Activated CD8-positive, alpha-beta T cell treated with anti-CD3 and anti-CD28 coated beads, Interleukin-2, amount 10 ng/mL, durations not matched to agents 7 days and 5 days (primary cell): ENCODE measurements around the gene PFKL. TPM values are rescaled to one million over a fixed set of nuclear protein-coding genes. Genes with fewer than 3 reads are reported as not detected.
A peak's percentile ranks its signal among the peaks of the same experiment; 100 is the strongest.
"Not testable (repeated sequence)": the region's sequence is repeated elsewhere in the genome, so short reads cannot be mapped to it uniquely, and the experiment has no call there.

Source experiments
- ATAC-seq: fragments of 150-1000 bp; cut with Tn5 transposase; one replicate; pipeline ENCODE4 v1.10.0; 2021; ENCODE audit warnings: moderate library complexity
- CTCF ChIA-PET: fragments of 350-600 bp; sonication (Branson Sonifier 250); formaldehyde crosslinking; loops from one replicate; lab custom pipeline; 2021; ENCODE audit warnings: antibody characterized with exemption; lab: Charles Lee
- POLR2A ChIA-PET: fragments of 350-600 bp; sonication (Branson Sonifier 250); formaldehyde crosslinking; loops from one replicate; lab custom pipeline; 2021; ENCODE audit warnings: antibody characterized with exemption; lab: Charles Lee
- DNase-seq: peaks from one replicate; pipeline ENCODE4 v3.0.0-alpha.2; 2020
- H3K27ac Mint-ChIP-seq: one replicate; pipeline ENCODE4 v1.8.0; 2021; ENCODE audit warnings: mild to moderate bottlenecking, mixed read lengths
- H3K27me3 Mint-ChIP-seq: one replicate; pipeline ENCODE4 v1.8.0; 2021; ENCODE audit warnings: low read depth, mixed read lengths
- H3K36me3 Mint-ChIP-seq: one replicate; pipeline ENCODE4 v1.8.0; 2021; ENCODE audit warnings: low read depth, mixed read lengths
- H3K4me1 Mint-ChIP-seq: one replicate; pipeline ENCODE4 v1.8.0; 2021; ENCODE audit warnings: low read depth, mixed read lengths
- H3K4me3 Mint-ChIP-seq: one replicate; pipeline ENCODE4 v1.8.0; 2021; ENCODE audit warnings: mild to moderate bottlenecking, mixed read lengths
- H3K9me3 Mint-ChIP-seq: one replicate; pipeline ENCODE4 v1.8.0; 2022; ENCODE audit warnings: mixed read lengths; ENCODE audit not compliant: insufficient read depth
- total RNA-seq, 2 experiments: library from RNA; stranded (reverse); gene quantifications; one replicate each; pipeline ENCODE4 v1.2.3, GENCODE V29; 2021

PFKL gene
- total RNA-seq, 2 experiments from 2014 or later = 191 to 199 TPM

DNA sequence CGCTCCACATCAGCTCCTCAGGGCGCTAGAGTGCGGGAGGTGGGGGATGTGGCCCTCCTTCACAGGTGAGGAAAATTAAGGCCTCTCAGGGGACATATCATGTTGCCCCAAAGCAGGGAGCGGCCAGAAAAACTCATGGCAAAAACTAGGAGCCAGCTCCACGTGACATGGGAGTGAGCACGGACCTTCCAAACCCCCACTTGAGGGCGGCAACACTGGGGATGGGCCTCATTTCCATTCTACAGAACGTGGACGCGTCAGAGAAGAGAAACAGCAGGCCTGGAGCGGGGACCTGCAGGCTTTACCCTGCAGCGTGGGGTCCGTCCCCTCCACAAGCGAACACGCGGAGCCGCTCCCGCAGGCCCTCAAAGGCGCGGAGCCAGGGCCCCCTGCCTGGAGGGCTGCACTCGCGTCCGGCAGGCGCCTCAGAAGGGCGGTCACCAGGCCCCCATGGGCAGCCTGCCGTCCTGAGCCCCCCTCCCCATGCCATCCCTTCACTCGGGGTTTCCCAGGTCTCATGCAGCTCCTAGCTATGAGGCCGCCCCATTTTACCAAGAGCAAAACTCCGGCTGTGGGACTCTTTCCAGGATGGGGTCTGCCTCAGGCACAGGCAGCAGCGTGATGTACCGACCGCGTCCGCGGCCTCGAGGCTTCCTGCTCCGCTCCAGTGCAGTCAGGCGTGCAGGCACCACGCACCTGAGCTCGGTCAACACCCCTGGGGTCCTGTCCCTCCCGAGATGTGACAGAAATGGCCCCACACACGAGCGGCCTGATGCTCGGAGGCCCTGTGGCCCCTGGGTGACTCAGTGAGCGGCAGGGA is 33.9 kb downstream of the PFKL start:
- H3K27ac Mint-ChIP-seq = no peak overlapping the region

DNA sequence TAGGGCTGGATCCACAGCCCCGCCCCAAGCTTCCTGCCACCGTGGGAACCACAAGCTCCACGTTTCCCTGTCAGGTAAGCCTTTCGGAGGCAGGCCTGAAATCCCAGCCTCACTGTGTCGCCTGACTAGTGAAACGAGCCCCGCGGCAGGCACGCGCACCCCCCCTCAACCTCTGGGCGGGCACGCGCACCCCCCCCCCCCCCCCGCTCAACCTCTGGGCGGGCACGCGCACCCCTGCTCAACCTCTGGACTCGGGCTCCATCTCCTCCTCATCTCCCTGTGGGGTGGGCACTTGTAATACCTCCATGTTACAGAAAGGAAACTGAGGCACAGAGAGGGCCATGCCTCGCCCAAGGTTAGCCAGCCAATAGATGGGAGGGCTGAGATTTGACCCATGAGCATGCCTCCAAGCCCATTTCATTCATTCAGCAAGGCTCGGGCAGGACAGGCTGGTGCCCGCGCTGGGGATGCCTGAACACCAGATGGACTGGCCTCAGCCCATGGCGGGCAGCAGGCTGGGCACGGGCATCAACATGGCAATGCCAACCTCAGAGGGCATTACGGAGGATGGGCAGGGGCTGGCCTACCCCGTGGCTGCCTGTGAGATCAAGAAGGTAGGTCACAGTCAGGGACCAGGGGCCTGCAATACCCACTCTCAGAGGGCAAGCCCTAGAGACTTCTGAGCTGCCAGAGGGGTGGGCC is 34.6 kb downstream of the PFKL start:
- ChIA-PET CTCF (interaction anchor here (0.7 kb wide), 1 partner anchor 139 kb away, joined by 4 read pairs; no protein-coding TSS in a partner anchor), POLR2A (interaction anchor here (0.7 kb wide), 1 partner anchor 127 kb away, joined by 3 read pairs; no protein-coding TSS in a partner anchor)
- Mint-ChIP-seq H3K9me3 (no peaks in the 10 kb centered on the region), H3K4me3 (no peak overlapping the region), H3K36me3 (peaks cover 9% of the 10 kb centered on the region), H3K27ac (no peak overlapping the region), H3K27me3 (no peaks in the 10 kb centered on the region), H3K4me1 (peaks cover 8% of the 10 kb centered on the region)
- DNase-seq (no peak), ATAC-seq (no peak)

More for the DNA sequence above, 33.9 kb downstream of the PFKL start:
- DNase-seq (no peak), ATAC-seq (no peak)
- ChIA-PET POLR2A (no interaction called here), CTCF (interaction anchor here (0.7 to 0.9 kb wide), 2 partner anchors 18 to 140 kb away, joined by 3 to 4 read pairs; no protein-coding TSS in a partner anchor)
- peaks cover 6% of the 10 kb centered on the region for H3K4me1 Mint-ChIP-seq
- peaks cover 9% of the 10 kb centered on the region for H3K36me3 Mint-ChIP-seq
- no peaks in the 10 kb centered on the region for H3K27me3 Mint-ChIP-seq
- H3K4me3 Mint-ChIP-seq = no peak overlapping the region
- H3K9me3 Mint-ChIP-seq = no peaks in the 10 kb centered on the region

DNA sequence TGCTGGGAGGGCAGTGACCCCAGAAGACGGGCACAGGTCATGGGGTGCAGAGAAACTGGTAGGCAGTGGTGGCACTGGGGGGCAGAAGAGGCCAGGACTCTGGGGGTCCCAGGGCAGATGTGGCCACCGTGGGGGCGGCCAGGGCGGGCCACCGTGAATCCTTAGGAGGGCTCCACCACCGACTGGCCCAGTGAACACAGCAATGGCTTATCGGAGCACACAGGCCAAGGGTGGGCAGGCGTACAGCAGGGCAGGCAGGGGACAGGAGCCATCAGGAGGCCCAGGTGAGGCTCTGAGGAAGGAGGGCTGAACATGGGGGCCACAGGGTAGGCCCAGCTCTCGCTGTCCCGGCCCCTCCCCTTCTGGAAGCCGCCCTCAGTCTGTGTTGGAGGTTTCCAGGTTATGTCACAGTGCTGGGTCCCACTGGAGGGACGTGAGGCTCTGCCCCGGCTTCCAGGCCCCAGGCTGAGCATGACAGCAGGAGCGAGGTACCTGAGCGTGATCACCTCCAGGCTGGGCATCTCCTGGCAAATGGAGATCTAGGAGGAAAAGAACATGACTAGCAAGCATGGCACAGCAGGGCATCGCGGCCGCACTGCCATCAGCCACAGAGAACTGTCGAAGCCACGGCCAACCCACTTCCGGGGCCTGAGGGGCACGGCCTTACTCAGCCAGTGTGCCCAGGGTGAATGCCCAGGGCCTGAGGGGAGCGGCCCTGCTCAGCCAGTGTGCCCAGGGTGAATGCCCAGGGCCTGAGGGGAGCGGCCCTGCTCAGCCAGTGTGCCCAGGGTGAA is 35.6 kb downstream of the PFKL start:
- Mint-ChIP-seq H3K36me3 (peaks cover 9% of the 10 kb centered on the region), H3K27ac (no peak overlapping the region), H3K4me1 (peaks cover 18% of the 10 kb centered on the region), H3K27me3 (no peaks in the 10 kb centered on the region), H3K9me3 (no peaks in the 10 kb centered on the region), H3K4me3 (no peak overlapping the region)
- ATAC-seq (no peak), DNase-seq (no peak)
- POLR2A ChIA-PET = interaction anchor here (0.7 kb wide), 1 partner anchor 126 kb away, joined by 3 read pairs; no protein-coding TSS in a partner anchor
- CTCF ChIA-PET = no interaction called here

DNA sequence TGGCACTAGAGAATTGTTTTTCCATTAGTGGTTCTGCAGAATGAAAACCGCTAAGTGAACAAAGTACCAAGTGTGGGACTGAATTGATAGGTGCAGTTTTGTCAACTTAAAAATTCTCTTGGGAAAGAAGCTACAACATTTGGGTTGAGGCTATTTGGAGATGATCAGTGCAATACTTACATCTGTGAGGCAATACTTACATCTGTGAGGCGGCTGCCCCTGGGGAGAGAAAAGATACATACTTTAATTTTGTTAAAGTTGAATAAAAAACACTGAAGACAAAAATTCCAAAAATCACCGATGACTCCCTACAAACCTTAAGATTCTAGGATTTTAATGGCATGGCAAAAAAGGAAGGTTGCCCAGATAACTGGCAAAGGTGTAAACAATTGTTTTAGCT is 37.6 kb downstream of the PFKL start:
- no peaks in the 10 kb centered on the region for H3K27me3 Mint-ChIP-seq
- ATAC-seq (no peak), DNase-seq (no peak)
- no peaks in the 10 kb centered on the region for H3K9me3 Mint-ChIP-seq
- POLR2A ChIA-PET = interaction anchor here (1.2 kb wide), 1 partner anchor 10 kb away, joined by 5 read pairs; no protein-coding TSS in a partner anchor
- peak overlapping the region; percentile 77 for H3K27ac Mint-ChIP-seq
- peak overlapping the region; percentile 3 for H3K4me3 Mint-ChIP-seq
- CTCF ChIA-PET = interaction anchor here (0.6 kb wide), 1 partner anchor 536 kb away, joined by 3 read pairs; the partner anchor contains the start of gene PTTG1IP
- H3K36me3 Mint-ChIP-seq = peaks cover 6% of the 10 kb centered on the region
- H3K4me1 Mint-ChIP-seq = peaks cover 25% of the 10 kb centered on the region

DNA sequence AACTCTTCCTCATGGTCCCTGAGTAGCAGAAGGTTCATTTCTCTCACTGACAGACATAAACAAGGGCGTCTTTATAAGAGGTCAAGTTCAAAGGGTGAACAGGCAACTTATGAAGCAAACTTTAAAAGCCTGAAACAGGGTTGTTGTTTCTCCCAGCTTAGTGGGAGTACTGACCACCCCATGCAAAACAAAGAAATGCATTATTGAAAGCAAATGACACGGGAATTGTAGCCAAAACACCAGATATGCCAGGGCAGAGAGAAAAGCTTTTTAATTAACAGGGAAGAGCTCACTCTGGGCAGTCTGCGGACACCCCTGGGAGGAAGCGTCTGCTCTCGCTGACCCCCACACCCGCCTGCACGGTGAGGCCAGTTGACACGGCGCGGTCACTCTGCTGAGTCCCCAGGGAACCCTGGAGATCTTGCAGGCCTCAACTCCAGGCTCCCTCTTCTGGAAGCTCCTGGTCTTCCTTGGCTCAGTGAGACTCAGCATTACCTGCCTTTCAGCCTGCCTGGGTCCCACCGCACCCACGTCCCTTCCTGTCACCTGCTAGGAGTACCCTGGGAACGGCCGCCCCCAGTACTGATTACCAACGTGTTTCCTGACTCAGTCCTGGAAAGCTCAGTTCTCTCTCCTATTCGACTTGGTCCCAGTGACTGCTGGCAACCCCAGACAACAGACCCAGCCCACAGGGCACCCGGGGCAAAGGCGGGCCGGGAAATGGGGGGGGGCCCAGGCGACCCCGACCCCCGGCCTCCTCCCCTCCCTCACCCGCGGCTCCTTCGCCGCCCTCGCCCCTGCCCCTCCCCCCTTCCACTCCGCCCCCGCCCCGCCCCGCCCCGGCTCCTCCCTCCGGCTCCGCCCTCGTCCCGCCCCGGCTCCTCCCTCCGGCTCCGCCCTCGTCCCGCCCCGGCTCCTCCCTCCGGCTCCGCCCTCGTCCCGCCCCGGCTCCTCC is 38.4 kb downstream of the PFKL start:
- ATAC-seq = no peak
- Mint-ChIP-seq H3K4me1 (peaks cover 25% of the 10 kb centered on the region), H3K4me3 (peak overlapping the region; percentile 63), H3K27me3 (no peaks in the 10 kb centered on the region), H3K9me3 (no peaks in the 10 kb centered on the region), H3K27ac (peak overlapping the region; percentile 81), H3K36me3 (peaks cover 6% of the 10 kb centered on the region)
- ChIA-PET POLR2A (interaction anchor here (0.6 to 1.2 kb wide), 5 partner anchors 10 to 1960 kb away, joined by 3 to 10 read pairs (median 4); partner anchors contain the start of gene TRPM2), CTCF (interaction anchor here (0.6 to 0.9 kb wide), 2 partner anchors 482 to 535 kb away, joined by 3 read pairs; partner anchors contain the start of gene PTTG1IP)
- peak; percentile 51 for DNase-seq

DNA sequence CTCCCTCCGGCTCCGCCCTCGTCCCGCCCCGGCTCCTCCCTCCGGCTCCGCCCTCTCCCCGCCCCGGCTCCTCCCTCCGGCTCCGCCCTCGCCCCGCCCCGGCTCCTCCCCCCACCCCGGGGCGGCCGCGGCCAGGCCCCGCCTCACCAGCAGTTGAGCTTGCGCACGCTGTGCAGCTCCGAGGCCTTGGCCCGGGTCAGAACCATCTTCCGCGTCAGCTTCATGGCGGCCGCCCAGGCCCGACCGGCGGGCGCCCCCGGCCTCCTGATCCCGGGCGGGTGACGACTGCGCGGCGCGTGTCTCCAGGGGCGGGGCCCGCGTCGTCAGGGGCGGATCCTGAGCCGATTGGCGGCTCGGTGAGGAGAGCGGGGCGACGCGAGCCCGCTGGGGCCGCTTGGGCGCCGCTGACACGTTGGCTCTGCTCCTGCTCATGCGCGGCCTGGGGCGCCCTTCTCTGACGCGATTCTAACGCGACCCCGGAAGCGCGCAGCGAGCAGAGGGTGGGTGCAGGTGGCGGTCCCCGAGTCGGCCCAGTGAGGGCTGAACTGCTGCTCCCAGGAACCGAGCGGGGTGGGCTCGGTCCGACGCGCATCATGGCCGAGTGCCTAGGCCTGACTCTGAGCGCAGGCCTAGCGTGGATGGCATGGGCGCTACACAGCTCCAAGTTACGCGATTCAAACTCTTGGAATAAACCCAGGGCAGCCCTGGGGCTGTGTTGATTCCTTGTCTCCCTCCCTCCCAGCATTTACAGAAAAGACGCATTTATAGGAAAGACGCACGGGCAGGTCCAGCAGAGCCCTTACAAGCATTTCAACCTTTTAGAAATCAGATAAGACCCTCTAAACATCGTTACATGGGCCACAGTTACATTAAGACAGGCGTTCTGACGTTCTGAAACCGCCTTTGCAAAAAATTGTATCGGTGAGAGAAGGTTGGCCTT is 39.4 kb downstream of the PFKL start, which contains the start of gene CFAP410:
TSS of gene CFAP410 (minus strand) at position 420 of the 940 bp plus-strand sequence. CDS start at position 224, 196 bp downstream.
- H3K27me3 Mint-ChIP-seq = no peaks in the 10 kb centered on the region
- POLR2A ChIA-PET = interaction anchor here (0.6 to 1.0 kb wide), 4 partner anchors 14 to 1959 kb away, joined by 3 to 10 read pairs (median 4); partner anchors contain the start of gene TRPM2
- ATAC-seq (peak; percentile 95), DNase-seq (peak; percentile 96)
- peak within 1 kb of the TSS; percentile 80 for H3K4me3 Mint-ChIP-seq
- peaks cover 6% of the 10 kb centered on the region for H3K36me3 Mint-ChIP-seq
- CTCF ChIA-PET = interaction anchor here (0.9 to 2.1 kb wide), 3 partner anchors 12 to 481 kb away, joined by 3 to 7 read pairs (median 5); no protein-coding TSS in a partner anchor
- peaks cover 29% of the 10 kb centered on the region for H3K4me1 Mint-ChIP-seq
- peak within 1 kb of the TSS; percentile 90 for H3K27ac Mint-ChIP-seq
- H3K9me3 Mint-ChIP-seq = no peaks in the 10 kb centered on the region

DNA sequence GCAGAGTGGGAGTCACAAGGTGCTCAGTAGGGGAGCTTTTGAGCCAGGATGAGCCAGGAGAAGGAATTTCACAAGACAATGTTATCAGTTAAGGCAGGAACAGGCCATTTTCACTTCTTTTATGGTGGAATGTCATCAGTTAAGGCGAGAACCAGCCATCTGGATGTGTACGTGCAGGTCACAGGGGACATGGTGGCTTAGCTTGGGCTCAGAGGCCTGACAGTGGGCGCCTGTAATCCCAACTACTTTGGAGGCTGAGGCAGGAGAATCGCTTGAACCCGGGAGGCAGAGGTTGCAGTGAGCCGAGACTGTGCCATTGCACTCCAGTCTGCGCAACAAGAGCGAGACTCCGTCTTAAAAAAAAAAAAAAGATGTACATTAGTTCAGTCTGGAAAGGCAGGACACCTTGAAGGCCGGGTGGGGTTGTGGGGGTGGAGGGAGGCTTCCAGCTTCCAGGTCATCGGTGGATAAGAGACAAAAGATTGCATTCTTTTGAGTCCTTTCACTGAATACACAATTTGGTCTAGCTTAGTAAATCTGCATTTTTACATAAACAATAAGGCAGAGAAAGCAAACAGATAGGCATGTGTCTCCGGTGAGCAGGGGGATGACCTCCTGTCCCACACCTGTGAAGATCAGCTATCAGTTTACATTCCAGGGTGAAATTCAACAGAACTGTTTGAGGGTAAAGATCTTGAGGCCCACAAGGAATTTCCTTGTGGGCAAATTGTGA is 42.0 kb downstream of the PFKL start:
- POLR2A ChIA-PET, ATAC-seq, H3K27me3 Mint-ChIP-seq, DNase-seq, H3K4me3 Mint-ChIP-seq, H3K36me3 Mint-ChIP-seq, H3K9me3 Mint-ChIP-seq, H3K27ac Mint-ChIP-seq: not testable (repeated sequence)
- CTCF ChIA-PET = interaction anchor here (1.1 to 2.1 kb wide), 4 partner anchors 11 to 451 kb away, joined by 3 to 7 read pairs (median 5); partner anchors contain the start of gene TRPM2
- peaks cover 31% of the 10 kb centered on the region for H3K4me1 Mint-ChIP-seq

DNA sequence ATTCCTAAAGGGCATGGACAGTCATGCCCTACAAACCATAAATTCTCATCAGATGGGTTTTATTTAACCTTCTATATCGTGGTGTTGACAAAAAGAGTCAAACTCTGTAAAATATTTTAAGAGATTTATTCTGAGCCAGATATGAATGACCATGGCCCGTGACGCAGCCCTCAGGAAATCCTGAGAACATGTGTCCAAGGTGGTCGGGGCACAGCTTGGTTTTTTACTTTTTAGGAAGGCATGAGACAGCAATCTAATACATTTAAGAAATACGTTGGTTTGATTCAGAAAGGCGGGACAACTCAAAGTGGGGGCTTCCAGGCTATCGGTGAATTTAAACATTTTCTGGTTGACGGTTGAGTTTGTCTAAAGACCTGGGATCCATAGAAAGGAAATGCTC is 43.1 kb downstream of the PFKL start:
- POLR2A ChIA-PET, H3K27ac Mint-ChIP-seq: not testable (repeated sequence)
- CTCF ChIA-PET = interaction anchor here (1.6 to 1.8 kb wide), 3 partner anchors 10 to 451 kb away, joined by 4 to 6 read pairs (median 4); partner anchors contain the start of gene TRPM2

More for the DNA sequence above, 43.1 kb downstream of the PFKL start:
- Mint-ChIP-seq H3K27me3 (peaks cover 11% of the 10 kb centered on the region), H3K4me1 (peaks cover 25% of the 10 kb centered on the region)
- not testable (repeated sequence) for DNase-seq, H3K9me3 Mint-ChIP-seq, H3K36me3 Mint-ChIP-seq, ATAC-seq, H3K4me3 Mint-ChIP-seq
